Right atrium auricular region (tissue), 2 donors: ENCODE data around the gene HCST. TPM values are rescaled to one million over a fixed set of nuclear protein-coding genes. Genes with fewer than 3 reads are reported as not detected.

Experiments
- DNase-seq: peaks from one replicate; pipeline ENCODE4 v3.0.0-alpha.2; 2019; ENCODE audit warnings: low spot score
- H3K27ac ChIP-seq, 2 donors: fragments of 200-600 bp; sonication (generic); 1 replicate in 1 of 2; 2 replicates in 1 of 2; pipeline ENCODE4 v1.5.1; 2016 to 2019
- H3K27me3 ChIP-seq, 2 donors: fragments of 200-600 bp; sonication (generic); one replicate each; pipeline versions ENCODE4 v1.5.1 to v1.6.0; 2017 to 2019
- H3K36me3 ChIP-seq: fragments of 200-600 bp; sonication (generic); one replicate; pipeline ENCODE4 v1.5.1; 2016
- H3K4me1 ChIP-seq, 2 donors: fragments of 200-600 bp; sonication (generic); one replicate each; pipeline versions ENCODE4 v1.5.1 to v1.6.0; 2017 to 2019
- H3K4me3 ChIP-seq, 2 donors: fragments of 200-600 bp; sonication (generic); 1 replicate in 1 of 2; 2 replicates in 1 of 2; pipeline ENCODE4 v1.5.1; 2017 to 2019; ENCODE audit warnings: mild to moderate bottlenecking in 1 of 2, moderate library complexity in 1 of 2
- H3K9me3 ChIP-seq, 2 donors: fragments of 200-600 bp; sonication (generic); one replicate each; pipeline ENCODE4 v1.5.1; 2019
- CTCF ChIP-seq, 2 donors: fragments of 200-600 bp; sonication (generic); IDR thresholded peaks; one replicate each; pipeline ENCODE4 v1.5.1; 2019; ENCODE audit warnings: antibody characterized with exemption in 2 of 2
- total RNA-seq, 2 donors: library from RNA; depleted of rRNA; stranded (reverse); fragments of >200 nt; gene quantifications; one replicate each; pipeline ENCODE4 v1.1.0, GENCODE V29; 2016

Gene HCST
- total RNA-seq, 2 donors from 2014 or later = 3.3 TPM; not detected in 1

- DNase-seq = no peak
- no peak for TF ChIP-seq CTCF (IDR thresholded peaks at IDR 0.05)
- no peak overlapping the region for H3K27ac ChIP-seq
- H3K36me3 ChIP-seq = peaks cover 12% of the 10 kb centered on the region
- H3K4me3 ChIP-seq = no peak overlapping the region
- peaks cover 0 to 7% of the 10 kb centered on the region in 2 donors for H3K4me1 ChIP-seq
- no peaks in the 10 kb centered on the region for H3K9me3 ChIP-seq
- no peaks in the 10 kb centered on the region for H3K27me3 ChIP-seq
These were observed 18.4 kb upstream of the HCST start for GRCh38 chr19:35883882-35884281.

- Histone ChIP-seq H3K4me3 (no peak overlapping the region), H3K27me3 (no peaks in the 10 kb centered on the region), H3K9me3 (no peaks in the 10 kb centered on the region), H3K4me1 (no peaks in the 10 kb centered on the region), H3K36me3 (peaks cover 24% of the 10 kb centered on the region), H3K27ac (no peak overlapping the region)
- TF ChIP-seq CTCF (IDR thresholded peaks at IDR 0.05) = no peak
- no peak for DNase-seq
These were observed 17.0 kb upstream of the HCST start for GRCh38 chr19:35885225-35885738.

GRCh38 chr19:35885904-35886303 lies 16.4 kb upstream of the HCST start:
- H3K27me3 ChIP-seq = no peaks in the 10 kb centered on the region
- no peak for DNase-seq
- H3K4me3 ChIP-seq = no peak overlapping the region
- TF ChIP-seq CTCF (IDR thresholded peaks at IDR 0.05) = no peak
- H3K36me3 ChIP-seq = peaks cover 24% of the 10 kb centered on the region
- no peaks in the 10 kb centered on the region for H3K9me3 ChIP-seq
- H3K27ac ChIP-seq = no peak overlapping the region
- no peaks in the 10 kb centered on the region for H3K4me1 ChIP-seq

- DNase-seq = no peak
- H3K36me3 ChIP-seq = peaks cover 24% of the 10 kb centered on the region
- H3K9me3 ChIP-seq = no peaks in the 10 kb centered on the region
- TF ChIP-seq CTCF (IDR thresholded peaks at IDR 0.05) = no peak
- H3K4me3 ChIP-seq = no peak overlapping the region
- no peaks in the 10 kb centered on the region for H3K4me1 ChIP-seq
- no peak overlapping the region for H3K27ac ChIP-seq
- H3K27me3 ChIP-seq = no peaks in the 10 kb centered on the region
These were observed 15.1 kb upstream of the HCST start for GRCh38 chr19:35887197-35887596.

GRCh38 chr19:35888398-35888797 lies 13.9 kb upstream of the HCST start:
- Histone ChIP-seq H3K27ac (no peak overlapping the region), H3K4me1 (no peaks in the 10 kb centered on the region), H3K27me3 (no peaks in the 10 kb centered on the region), H3K9me3 (no peaks in the 10 kb centered on the region), H3K4me3 (no peak overlapping the region), H3K36me3 (peaks cover 24% of the 10 kb centered on the region)
- DNase-seq = no peak
- TF ChIP-seq CTCF (IDR thresholded peaks at IDR 0.05) = no peak
